Activated CD4-positive, alpha-beta T cell treated with anti-CD3 and anti-CD28 coated beads for 36 hours (primary cell): ENCODE measurements around the gene MT1B. TPM values are rescaled to one million over a fixed set of nuclear protein-coding genes. Genes with fewer than 3 reads are reported as not detected.
A peak's percentile ranks its signal among the peaks of the same experiment; 100 is the strongest.

Experiments used
- ATAC-seq: fragments of 200-7000 bp; cut with Tn5 transposase; one replicate; pipeline ENCODE4 v1.10.0; 2021; ENCODE audit warnings: mild to moderate bottlenecking, moderate library complexity
- CTCF ChIA-PET: fragments of 350-600 bp; sonication (Branson Sonifier 250); formaldehyde crosslinking; loops from one replicate; lab custom pipeline; 2021; ENCODE audit warnings: antibody characterized with exemption; lab: Charles Lee
- POLR2A ChIA-PET: fragments of 350-600 bp; sonication (Branson Sonifier 250); formaldehyde crosslinking; loops from one replicate; lab custom pipeline; 2021; ENCODE audit warnings: antibody characterized with exemption, inconsistent platforms; lab: Charles Lee
- DNase-seq: peaks from one replicate; pipeline ENCODE4 v3.0.0-alpha.2; 2020
- H3K27ac Mint-ChIP-seq: one replicate; pipeline ENCODE4 v1.8.0; 2021; ENCODE audit warnings: mixed read lengths
- H3K27me3 Mint-ChIP-seq: one replicate; pipeline ENCODE4 v1.8.0; 2021; ENCODE audit warnings: mixed read lengths
- H3K36me3 Mint-ChIP-seq: one replicate; pipeline ENCODE4 v1.8.0; 2021; ENCODE audit warnings: low read depth, mixed read lengths
- H3K4me1 Mint-ChIP-seq: one replicate; pipeline ENCODE4 v1.8.0; 2021; ENCODE audit warnings: mixed read lengths
- H3K4me3 Mint-ChIP-seq: one replicate; pipeline ENCODE4 v1.8.0; 2021; ENCODE audit warnings: mild to moderate bottlenecking, moderate library complexity, mixed read lengths
- H3K9me3 Mint-ChIP-seq: one replicate; pipeline ENCODE4 v1.8.0; 2021; ENCODE audit warnings: low read depth, mixed read lengths
- intact Hi-C, 2 experiments: fragments of 100-400 bp; cut with DNase I in 1 of 2; cut with micrococcal nuclease in 1 of 2; formaldehyde crosslinking; loops; one replicate each; pipeline versions ENCODE4 v1.14.2 to v1.15.1; 2022 to 2024; cut with DNase I, micrococcal nuclease
- total RNA-seq, 2 experiments: library from RNA; stranded (reverse); gene quantifications; one replicate each; pipeline ENCODE4 v1.2.3, GENCODE V29; 2021

Gene MT1B
- total RNA-seq, 2 experiments from 2014 or later = not detected

DNA sequence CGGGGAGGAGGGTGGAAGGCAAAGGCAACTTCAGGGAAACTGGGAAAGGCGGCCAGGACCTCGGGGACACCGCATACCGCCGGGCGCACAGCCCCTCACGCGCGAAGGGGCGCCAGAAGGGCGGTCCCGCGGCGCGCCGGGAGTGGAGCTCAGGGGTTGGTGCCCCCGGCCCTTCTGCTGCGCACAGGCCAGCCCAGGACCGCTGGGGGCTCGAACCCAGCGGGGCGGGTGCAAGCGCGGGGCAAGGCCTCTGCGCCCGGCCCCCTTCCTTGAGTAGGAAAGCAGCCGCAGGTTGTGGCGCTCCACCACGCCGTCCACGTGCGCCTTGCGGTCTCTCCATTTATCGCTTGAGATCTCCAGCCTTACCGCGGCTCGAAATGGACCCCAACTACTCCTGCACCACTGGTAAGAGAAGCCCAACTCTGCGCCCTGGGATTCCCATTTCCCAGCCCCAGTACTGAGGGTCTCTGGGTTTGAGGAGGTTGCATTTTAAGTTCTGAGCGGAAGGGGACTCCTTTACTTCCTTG, 16.2 kb upstream of the MT1B start:
- no peaks in the 10 kb centered on the region for H3K9me3 Mint-ChIP-seq
- ATAC-seq (no peak), DNase-seq (peak; percentile 44)
- H3K4me1 Mint-ChIP-seq = peaks cover 24% of the 10 kb centered on the region
- H3K4me3 Mint-ChIP-seq = peak overlapping the region; percentile 55
- intact Hi-C loops = no loop called here
- CTCF ChIA-PET = no interaction called here
- H3K27ac Mint-ChIP-seq = no peak overlapping the region
- POLR2A ChIA-PET = no interaction called here
- no peaks in the 10 kb centered on the region for H3K36me3 Mint-ChIP-seq
- peaks cover 82% of the 10 kb centered on the region for H3K27me3 Mint-ChIP-seq

DNA sequence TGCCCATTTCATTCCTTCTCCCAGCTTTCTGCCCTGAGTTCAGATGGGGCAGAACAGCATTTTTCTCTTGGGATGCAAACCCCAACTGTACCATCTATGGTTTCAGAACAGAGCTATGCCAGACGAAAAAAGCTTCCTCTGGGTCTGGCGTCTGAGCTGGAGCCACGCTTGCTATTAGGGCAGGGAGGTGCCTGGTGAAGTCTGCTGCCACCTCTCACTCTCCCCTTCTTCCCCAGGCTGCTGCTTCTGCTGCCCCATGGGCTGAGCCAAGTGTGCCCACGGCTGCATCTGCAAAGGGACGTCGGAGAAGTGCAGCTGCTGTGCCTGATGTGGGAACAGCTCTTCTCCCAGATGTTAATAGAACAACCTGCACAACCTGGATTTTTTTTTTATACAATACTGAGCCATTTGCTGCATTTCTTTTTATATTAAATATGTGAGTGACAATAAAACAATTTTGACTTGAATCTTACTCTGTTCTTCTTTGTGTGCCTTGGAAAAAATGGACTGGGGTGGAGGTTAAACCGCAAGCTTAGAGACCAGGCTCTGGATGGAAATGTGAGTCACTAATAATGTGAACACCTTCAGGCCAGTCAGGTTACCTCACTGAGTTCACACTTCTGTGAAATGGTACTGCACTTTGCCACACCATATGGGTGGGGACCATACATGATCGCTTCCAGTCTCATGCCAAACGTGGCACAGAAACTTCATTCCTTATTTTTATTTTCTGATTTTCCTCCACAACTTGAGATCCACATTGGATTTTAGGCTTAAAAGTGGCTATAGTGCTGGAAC, 14.9 kb upstream of the MT1B start:
- Mint-ChIP-seq H3K36me3 (no peaks in the 10 kb centered on the region), H3K4me1 (peaks cover 22% of the 10 kb centered on the region), H3K9me3 (no peaks in the 10 kb centered on the region), H3K27ac (no peak overlapping the region), H3K4me3 (no peak overlapping the region), H3K27me3 (peaks cover 79% of the 10 kb centered on the region)
- CTCF ChIA-PET = no interaction called here
- intact Hi-C loops = no loop called here
- DNase-seq (no peak), ATAC-seq (no peak)
- POLR2A ChIA-PET = interaction anchor here (0.6 kb wide), 1 partner anchor 14 kb away, joined by 3 read pairs; no protein-coding TSS in a partner anchor

DNA sequence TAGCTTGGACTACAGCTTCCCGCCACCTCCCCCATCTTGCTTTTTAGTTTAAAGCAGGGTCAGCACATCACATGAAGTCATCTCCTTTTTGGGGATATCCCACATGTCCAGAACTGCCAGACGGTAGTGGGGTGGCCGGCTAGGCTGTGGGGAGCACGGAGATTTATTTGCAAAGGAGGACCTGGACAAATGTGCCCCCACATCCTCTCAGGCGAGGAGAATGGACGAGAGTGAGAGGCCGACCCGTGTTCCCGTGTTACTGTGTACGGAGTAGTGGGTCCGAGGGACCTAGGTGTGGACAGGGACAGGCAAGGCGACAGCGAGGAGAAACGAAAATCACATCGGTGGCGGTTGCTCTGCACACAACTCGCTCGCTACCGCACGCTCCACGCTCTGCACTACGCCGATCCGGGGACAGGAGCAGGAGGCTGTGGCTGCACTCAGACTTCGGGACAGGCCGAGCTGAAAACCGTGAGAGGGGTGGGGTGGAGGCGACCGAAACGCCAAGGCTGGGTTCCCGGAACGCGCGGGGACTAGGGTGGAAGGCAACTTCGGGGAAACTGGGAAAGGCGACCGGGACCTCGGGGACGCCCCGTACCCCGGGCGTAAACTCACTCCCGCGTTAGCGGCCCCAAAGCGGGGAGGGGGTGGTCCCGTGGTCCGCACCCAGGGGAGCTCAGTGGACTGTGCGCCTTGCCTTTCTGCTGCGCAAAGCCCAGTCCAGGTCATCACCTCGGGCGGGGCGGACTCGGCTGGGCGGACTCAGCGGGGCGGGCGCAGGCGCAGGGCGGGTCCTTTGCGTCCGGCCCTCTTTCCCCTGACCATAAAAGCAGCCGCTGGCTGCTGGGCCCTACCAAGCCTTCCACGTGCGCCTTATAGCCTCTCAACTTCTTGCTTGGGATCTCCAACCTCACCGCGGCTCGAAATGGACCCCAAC, 13.6 kb upstream of the MT1B start, which contains the start of gene MT1A:
MT1A (plus strand) TSS at position 853 of the 937 bp plus-strand sequence; CDS start at position 926, 73 bp downstream.
- peak; percentile 52 for DNase-seq
- CTCF ChIA-PET = interaction anchor here (0.8 kb wide), 1 partner anchor 62 kb away, joined by 3 read pairs; no protein-coding TSS in a partner anchor
- no peak within 1 kb of the TSS for H3K27ac Mint-ChIP-seq
- H3K9me3 Mint-ChIP-seq = no peaks in the 10 kb centered on the region
- POLR2A ChIA-PET = no interaction called here
- no peaks in the 10 kb centered on the region for H3K36me3 Mint-ChIP-seq
- H3K4me1 Mint-ChIP-seq = peaks cover 25% of the 10 kb centered on the region
- peak; percentile 43 for ATAC-seq
- intact Hi-C loops = no loop called here
- H3K4me3 Mint-ChIP-seq = peak within 1 kb of the TSS; percentile 59
- H3K27me3 Mint-ChIP-seq = peaks cover 71% of the 10 kb centered on the region

DNA sequence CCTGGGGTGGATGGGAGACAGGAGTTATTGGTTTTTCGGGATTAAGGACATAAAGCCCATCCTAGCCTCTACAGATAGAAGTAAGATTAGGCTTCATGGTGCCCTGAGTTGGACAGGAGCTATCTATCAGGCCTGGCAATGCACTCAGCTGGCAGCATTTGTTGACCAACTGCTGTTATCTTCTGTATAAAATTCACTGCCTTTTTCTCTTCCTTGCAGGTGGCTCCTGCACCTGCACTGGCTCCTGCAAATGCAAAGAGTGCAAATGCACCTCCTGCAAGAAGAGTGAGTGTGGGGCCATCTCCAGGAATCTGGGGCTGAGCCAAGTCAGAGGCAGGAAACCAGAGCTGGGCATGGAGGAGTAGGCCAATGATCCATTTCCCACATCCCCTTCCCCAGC, 12.6 kb upstream of the MT1B start:
- DNase-seq (no peak), ATAC-seq (no peak)
- ChIA-PET CTCF (no interaction called here), POLR2A (no interaction called here)
- H3K4me1 Mint-ChIP-seq = peaks cover 34% of the 10 kb centered on the region
- no peak overlapping the region for H3K27ac Mint-ChIP-seq
- peaks cover 63% of the 10 kb centered on the region for H3K27me3 Mint-ChIP-seq
- H3K4me3 Mint-ChIP-seq = no peak overlapping the region
- intact Hi-C loops = no loop called here
- no peaks in the 10 kb centered on the region for H3K36me3 Mint-ChIP-seq
- no peaks in the 10 kb centered on the region for H3K9me3 Mint-ChIP-seq

DNA sequence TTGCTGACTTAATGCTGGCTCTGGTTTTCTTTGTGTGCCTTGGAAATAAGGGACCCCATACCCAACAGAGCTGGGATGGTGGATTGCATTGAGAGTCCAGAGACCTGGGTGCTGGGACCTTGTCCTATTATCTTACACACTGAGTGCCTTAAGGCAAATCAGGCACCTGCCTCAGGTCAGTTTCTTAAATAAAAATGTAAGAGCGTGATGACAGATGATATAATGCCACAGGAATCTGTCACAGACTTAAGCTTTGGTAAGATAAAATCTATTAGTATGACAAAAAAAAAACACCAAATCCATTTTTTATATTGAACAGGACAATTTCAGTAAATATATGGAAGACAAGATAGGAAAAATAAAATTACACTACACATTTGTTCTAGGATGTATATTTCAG, 11.6 kb upstream of the MT1B start:
- Mint-ChIP-seq H3K4me3 (no peak overlapping the region), H3K27me3 (peaks cover 54% of the 10 kb centered on the region)
- POLR2A ChIA-PET = interaction anchor here (0.5 kb wide), 1 partner anchor 22 kb away, joined by 6 read pairs; no protein-coding TSS in a partner anchor

DNA sequence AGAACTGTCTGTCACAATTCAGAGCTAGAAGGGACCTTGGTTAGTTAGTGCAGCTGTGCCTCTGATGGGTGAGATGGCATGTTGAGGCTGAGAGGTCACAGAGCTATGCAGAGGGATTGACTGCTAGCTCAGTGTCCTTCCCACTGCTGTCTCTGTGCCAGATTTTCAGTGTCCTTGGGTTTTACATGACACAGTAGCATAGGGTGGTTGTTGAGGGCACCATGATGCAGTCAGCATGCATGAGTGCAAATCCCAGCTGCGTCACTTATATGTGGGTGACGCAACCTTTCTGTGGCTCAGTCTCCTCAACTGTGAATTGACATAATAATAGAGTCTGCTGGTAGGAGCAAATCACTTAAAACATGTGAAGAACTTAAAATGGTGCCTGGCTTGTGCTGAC, 10.5 kb upstream of the MT1B start:
- POLR2A ChIA-PET = interaction anchor here (0.6 kb wide), 1 partner anchor 203 kb away, joined by 4 read pairs; no protein-coding TSS in a partner anchor

More for the DNA sequence above, 11.6 kb upstream of the MT1B start:
- Mint-ChIP-seq H3K36me3 (no peaks in the 10 kb centered on the region), H3K9me3 (no peaks in the 10 kb centered on the region), H3K4me1 (peaks cover 33% of the 10 kb centered on the region), H3K27ac (no peak overlapping the region)
- ATAC-seq = no peak
- CTCF ChIA-PET = interaction anchor here (1.0 kb wide), 1 partner anchor 62 kb away, joined by 3 read pairs; no protein-coding TSS in a partner anchor
- intact Hi-C loops = loop anchor here in 1 of 2 experiments (5.0 kb wide), 1 partner anchor 63 kb away; no protein-coding TSS in a partner anchor
- no peak for DNase-seq

DNA sequence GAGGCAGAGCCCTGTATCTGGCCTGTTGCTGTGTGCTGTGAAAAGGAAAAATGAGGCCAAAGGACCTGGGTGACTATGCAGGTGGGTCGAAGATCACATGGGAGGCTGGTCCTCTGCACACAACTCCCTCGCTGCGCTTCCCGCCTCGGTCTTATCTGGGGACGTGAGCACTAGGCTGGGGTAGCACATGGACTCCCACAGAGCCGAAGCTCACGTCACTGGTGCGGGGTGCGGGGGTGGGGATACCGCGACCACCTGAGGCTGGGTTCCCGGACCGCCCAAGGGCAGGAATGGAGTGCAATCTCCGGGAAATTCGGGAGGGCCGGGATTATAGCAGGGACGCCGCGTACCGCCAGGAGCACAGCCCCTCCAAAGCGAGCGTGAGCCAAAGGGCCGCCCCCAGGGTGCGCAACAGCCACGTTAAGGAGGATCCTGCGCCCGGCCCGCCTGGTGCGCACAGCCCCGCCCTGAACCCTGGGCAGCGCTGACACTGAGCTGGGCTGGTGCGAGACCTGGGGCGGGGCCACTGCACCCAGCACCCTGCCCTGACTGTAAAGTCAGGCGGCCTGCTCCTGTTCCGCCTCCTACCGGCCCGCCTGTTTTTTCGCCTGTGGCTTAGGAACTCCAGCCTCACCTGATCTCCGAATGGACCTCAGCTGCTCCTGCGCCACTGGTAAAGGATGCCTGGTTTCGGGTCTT, 8.5 kb upstream of the MT1B start:
- Mint-ChIP-seq H3K4me1 (peaks cover 20% of the 10 kb centered on the region), H3K27ac (peak overlapping the region; percentile 39), H3K4me3 (peak overlapping the region; percentile 39), H3K27me3 (peaks cover 43% of the 10 kb centered on the region), H3K36me3 (no peaks in the 10 kb centered on the region), H3K9me3 (no peaks in the 10 kb centered on the region)
- intact Hi-C loops = loop anchor here (1.0 to 5.0 kb wide), 9 partner anchors 14 to 66 kb away; partner anchors contain the start of genes MT1F (in 2 of the 2), MT1X (in 2 of the 2), MT2A (in 2 of the 2) and MT1E (in 1 of the 2)
- ATAC-seq = peak; percentile 100
- POLR2A ChIA-PET = interaction anchor here (0.7 to 1.0 kb wide), 3 partner anchors 15 to 35 kb away, joined by 3 to 5 read pairs (median 3); partner anchors contain the start of genes MT1E, MT1F and MT2A
- CTCF ChIA-PET = interaction anchor here (0.6 to 1.6 kb wide), 9 partner anchors 10 to 59 kb away, joined by 3 to 8 read pairs (median 4); no protein-coding TSS in a partner anchor
- peak; percentile 90 for DNase-seq

More for the DNA sequence above, 10.5 kb upstream of the MT1B start:
- ATAC-seq = no peak
- H3K4me1 Mint-ChIP-seq = peaks cover 26% of the 10 kb centered on the region
- H3K27ac Mint-ChIP-seq = no peak overlapping the region
- no peaks in the 10 kb centered on the region for H3K9me3 Mint-ChIP-seq
- H3K4me3 Mint-ChIP-seq = no peak overlapping the region
- H3K36me3 Mint-ChIP-seq = no peaks in the 10 kb centered on the region
- peaks cover 50% of the 10 kb centered on the region for H3K27me3 Mint-ChIP-seq
- CTCF ChIA-PET = interaction anchor here (1.5 to 1.8 kb wide), 2 partner anchors 11 to 16 kb away, joined by 6 to 8 read pairs; partner anchors contain the start of gene MT1E
- intact Hi-C loops = loop anchor here in 1 of 2 experiments (5.0 kb wide), 1 partner anchor 64 kb away; no protein-coding TSS in a partner anchor
- DNase-seq = no peak

DNA sequence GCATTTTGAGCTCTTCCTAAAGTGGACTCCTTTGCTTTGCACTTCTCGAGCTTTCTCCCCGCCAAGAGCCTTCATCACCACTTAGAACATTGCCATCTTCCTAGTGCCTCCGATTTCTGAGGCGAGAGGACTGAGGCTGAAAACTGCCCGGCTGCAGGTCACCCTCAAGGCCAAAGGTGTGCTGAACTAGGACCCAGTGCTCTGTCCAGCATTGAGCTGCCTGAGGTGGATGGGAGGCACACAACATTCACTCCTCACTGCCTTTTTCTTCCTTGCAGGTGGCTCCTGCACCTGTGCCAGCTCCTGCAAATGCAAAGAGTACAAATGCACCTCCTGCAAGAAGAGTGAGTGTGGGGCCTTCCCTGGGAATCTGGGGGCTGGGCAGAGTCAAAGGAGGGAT, 7.9 kb upstream of the MT1B start:
- ChIA-PET CTCF (interaction anchor here (0.8 to 1.6 kb wide), 7 partner anchors 10 to 59 kb away, joined by 3 to 8 read pairs (median 4); no protein-coding TSS in a partner anchor), POLR2A (interaction anchor here (0.6 to 1.0 kb wide), 5 partner anchors 14 to 36 kb away, joined by 3 to 5 read pairs (median 4); partner anchors contain the start of genes MT1E, MT1F and MT2A)
- Mint-ChIP-seq H3K4me3 (peak overlapping the region; percentile 39), H3K36me3 (no peaks in the 10 kb centered on the region), H3K27ac (no peak overlapping the region), H3K4me1 (peaks cover 20% of the 10 kb centered on the region), H3K27me3 (peaks cover 43% of the 10 kb centered on the region), H3K9me3 (no peaks in the 10 kb centered on the region)
- ATAC-seq = no peak
- DNase-seq = no peak
- intact Hi-C loops = loop anchor here (1.0 to 5.0 kb wide), 9 partner anchors 13 to 67 kb away; partner anchors contain the start of genes MT1F (in 2 of the 2), MT1X (in 2 of the 2), MT2A (in 2 of the 2) and MT1E (in 1 of the 2)

DNA sequence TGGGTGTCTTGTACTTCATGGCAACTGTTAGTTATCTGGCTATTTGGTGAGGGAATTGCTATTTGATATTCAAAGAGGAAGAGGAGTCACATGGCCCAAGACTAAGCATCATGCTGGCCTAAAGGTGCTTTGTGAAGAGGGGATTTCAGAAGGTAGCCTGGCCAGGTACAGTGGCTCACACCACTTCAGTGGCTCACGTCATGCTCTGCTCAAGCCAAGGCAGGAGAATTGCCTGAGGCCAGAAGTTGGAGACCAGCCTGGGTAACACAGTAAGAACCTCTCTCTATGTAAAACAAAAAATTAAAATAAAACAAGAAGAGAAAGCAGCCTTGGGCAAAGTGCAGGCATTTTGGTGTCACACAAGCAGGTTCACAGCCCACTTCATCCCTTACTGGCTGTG, 6.4 kb upstream of the MT1B start:
- Mint-ChIP-seq H3K36me3 (no peaks in the 10 kb centered on the region), H3K4me1 (peaks cover 20% of the 10 kb centered on the region), H3K4me3 (no peak overlapping the region), H3K9me3 (no peaks in the 10 kb centered on the region), H3K27me3 (peaks cover 37% of the 10 kb centered on the region), H3K27ac (no peak overlapping the region)
- ChIA-PET CTCF (interaction anchor here (1.5 to 2.6 kb wide), 2 partner anchors 45 to 68 kb away, joined by 3 to 7 read pairs; no protein-coding TSS in a partner anchor), POLR2A (no interaction called here)
- no peak for ATAC-seq
- intact Hi-C loops = no loop called here
- DNase-seq = no peak

DNA sequence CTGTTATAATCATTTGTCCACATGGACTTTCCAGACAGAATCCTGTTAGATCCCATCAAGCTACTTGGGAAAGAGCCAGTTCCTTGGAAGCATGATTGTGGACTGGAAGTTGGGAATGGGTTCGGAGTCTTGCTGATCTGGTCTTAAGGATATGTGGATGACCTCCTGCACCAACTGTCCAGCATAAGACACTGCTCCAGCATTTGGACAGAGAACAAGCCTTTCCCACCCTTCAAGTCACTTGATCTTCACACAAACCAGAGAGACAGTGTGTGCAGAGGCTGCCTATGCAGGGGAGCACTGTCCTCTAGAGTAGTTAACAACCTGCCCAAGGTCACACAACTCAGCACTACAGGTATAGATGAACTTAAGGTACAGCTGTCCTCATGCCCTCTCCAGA, 5.8 kb upstream of the MT1B start:
- CTCF ChIA-PET = interaction anchor here (1.5 to 2.6 kb wide), 2 partner anchors 45 to 69 kb away, joined by 3 to 7 read pairs; no protein-coding TSS in a partner anchor
- H3K9me3 Mint-ChIP-seq = no peaks in the 10 kb centered on the region
- POLR2A ChIA-PET = interaction anchor here (0.7 kb wide), 1 partner anchor 143 kb away, joined by 3 read pairs; no protein-coding TSS in a partner anchor
- H3K27me3 Mint-ChIP-seq = peaks cover 32% of the 10 kb centered on the region
- H3K27ac Mint-ChIP-seq = no peak overlapping the region
- H3K4me3 Mint-ChIP-seq = no peak overlapping the region
- ATAC-seq = no peak
- no peak for DNase-seq
- intact Hi-C loops = no loop called here
- no peaks in the 10 kb centered on the region for H3K36me3 Mint-ChIP-seq
- peaks cover 20% of the 10 kb centered on the region for H3K4me1 Mint-ChIP-seq
